HEK293T (cell line): ENCODE data around the gene AR.

Experiments
- ELF4 ChIP-seq: fragments of 450-650 bp; IDR thresholded peaks from 2 replicates; pipeline ENCODE4 v1.6.1; 2017; ENCODE audit warnings: antibody characterized with exemption
- FOXK2 ChIP-seq: fragments of 450-650 bp; IDR thresholded peaks from 2 replicates; pipeline ENCODE4 v1.6.1; 2016; ENCODE audit warnings: mild to moderate bottlenecking
- SP1 ChIP-seq: fragments of 450-650 bp; IDR thresholded peaks from 2 replicates; pipeline ENCODE4 v1.6.1; 2017

DNA sequence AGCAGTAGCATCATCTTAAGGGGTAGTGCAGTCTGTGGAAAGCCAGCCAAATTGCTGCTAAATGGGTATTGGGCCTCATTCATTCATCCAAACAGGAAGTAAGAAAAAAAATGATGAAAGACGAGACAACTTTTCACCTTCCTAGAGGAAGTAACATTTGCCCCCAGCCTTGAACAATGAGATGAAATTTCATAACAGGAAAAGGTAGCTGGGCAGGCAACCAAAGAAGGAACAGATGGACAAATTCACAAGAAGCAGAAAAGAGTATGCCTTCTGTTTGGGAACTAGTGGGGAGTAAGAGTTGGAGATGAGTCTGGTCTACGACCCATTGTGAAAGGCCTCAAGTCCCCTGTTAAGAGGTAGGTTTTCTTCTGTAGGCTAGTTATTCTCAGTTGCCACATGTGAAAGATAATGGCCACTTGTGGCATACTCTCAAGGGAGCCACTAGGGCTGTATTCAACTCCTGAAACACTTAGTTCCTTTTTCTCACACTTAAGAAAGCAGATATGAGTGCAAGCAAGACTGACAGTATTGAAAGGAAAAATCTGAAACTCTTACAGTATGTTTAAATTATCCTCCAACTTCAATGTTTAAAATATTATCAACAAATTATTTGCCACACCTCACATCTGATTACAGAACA is 190.4 kb downstream of the AR start:
- TF ChIP-seq FOXK2 (no peak), SP1 (no peak), ELF4 (no peak)
